ENCODE data around the gene RAB14.

GRCh38 chr9:121232251-121232650, 30.6 kb upstream of the RAB14 start:
- TF ChIP-seq EZH2 (IDR thresholded peaks at IDR 0.05; ENCODE audit: low read depth) (no peak), CTCF (conservative IDR thresholded peaks at IDR 0.05) (no peak)
